ENCODE measurements around the gene CNGA1. TPM values are rescaled to one million over a fixed set of nuclear protein-coding genes. Genes with fewer than 3 reads are reported as not detected.

Gene CNGA1
- total and polyA plus RNA-seq, 4 donors: 3.9 to 41.3 (median 17.1) TPM

GRCh38 chr4:47914220-47914925, 102.1 kb downstream of the CNGA1 start, which contains the start of gene NFXL1 (continued):
- TF ChIP-seq REST (IDR thresholded peaks at IDR 0.05): peak; percentile 92
- peak; percentile 96 for TF ChIP-seq MAX (IDR thresholded peaks at IDR 0.05)
- no peak for TF ChIP-seq ATF3 (IDR thresholded peaks at IDR 0.05)
- no peak for TF ChIP-seq FOXA2 (IDR thresholded peaks at IDR 0.05)

GRCh38 chr4:47913861-47914219, 102.6 kb downstream of the CNGA1 start:
- Histone ChIP-seq H3K9ac (ENCODE audit: low read depth in 1 of 2, low read length in 2 of 2) (peak overlapping the region; percentile 61 to 63), H3K4me3 (ENCODE audit: low read depth in 1 of 3, low read length in 3 of 3) (peak overlapping the region; percentile 63 to 88 (median 71)), H3K9me3 (ENCODE audit: control insufficient read depth in 4 of 4, low read length in 3 of 4) (no peaks in the 10 kb centered on the region), H3K36me3 (ENCODE audit: control insufficient read depth in 4 of 4, insufficient read depth in 3 of 4, low read depth in 1 of 4, low read length in 3 of 4) (peaks cover 0 to 12% (median 10%) of the 10 kb centered on the region in 4 donors), H3K4me1 (ENCODE audit: control insufficient read depth in 4 of 4, insufficient read depth in 4 of 4, low read length in 3 of 4) (peaks cover 0 to 17% (median 5%) of the 10 kb centered on the region in 4 donors), H3K27ac (ENCODE audit: low read depth in 1 of 2, low read length in 2 of 2) (peak overlapping the region; percentile 68 to 87), H3K27me3 (ENCODE audit: control insufficient read depth in 4 of 4, insufficient read depth in 4 of 4, low read length in 3 of 4) (no peaks in the 10 kb centered on the region)
- WGBS: under 1% methylated on average over 29 of the region's 29 CpGs
- TF ChIP-seq HNF4G (IDR thresholded peaks at IDR 0.05) (no peak), FOXA2 (IDR thresholded peaks at IDR 0.05) (no peak), JUND (IDR thresholded peaks at IDR 0.05) (no peak)
- DNase-seq (ENCODE audit: low spot score): peak; percentile 48

GRCh38 chr4:47913330-47913729, 103.2 kb downstream of the CNGA1 start:
- DNase-seq (ENCODE audit: low spot score): no peak
- Histone ChIP-seq H3K4me3 (ENCODE audit: low read depth in 1 of 3, low read length in 3 of 3) (peak overlapping the region; percentile 63 to 88 (median 71)), H3K27me3 (ENCODE audit: control insufficient read depth in 4 of 4, insufficient read depth in 4 of 4, low read length in 3 of 4) (no peaks in the 10 kb centered on the region), H3K9me3 (ENCODE audit: control insufficient read depth in 4 of 4, low read length in 3 of 4) (no peaks in the 10 kb centered on the region), H3K4me1 (ENCODE audit: control insufficient read depth in 4 of 4, insufficient read depth in 4 of 4, low read length in 3 of 4) (peaks cover 0 to 17% (median 5%) of the 10 kb centered on the region in 4 donors), H3K27ac (ENCODE audit: low read depth in 1 of 2, low read length in 2 of 2) (peak overlapping the region in 1 of 2 donors; percentile 68), H3K36me3 (ENCODE audit: control insufficient read depth in 4 of 4, insufficient read depth in 3 of 4, low read depth in 1 of 4, low read length in 3 of 4) (peaks cover 0 to 13% (median 11%) of the 10 kb centered on the region in 4 donors), H3K9ac (ENCODE audit: low read depth in 1 of 2, low read length in 2 of 2) (peak overlapping the region; percentile 61 to 63)
- 19% methylated on average over 4 of the region's 4 CpGs for WGBS
- TF ChIP-seq SP1 (IDR thresholded peaks at IDR 0.05) (no peak), YY1 (IDR thresholded peaks at IDR 0.05) (no peak), FOXA2 (IDR thresholded peaks at IDR 0.05) (no peak), TAF1 (conservative IDR thresholded peaks at IDR 0.05) (no peak), RXRA (IDR thresholded peaks at IDR 0.05) (no peak), RAD21 (IDR thresholded peaks at IDR 0.05) (no peak), JUND (IDR thresholded peaks at IDR 0.05) (no peak), MAX (IDR thresholded peaks at IDR 0.05) (no peak), EGR1 (IDR thresholded peaks at IDR 0.05; ENCODE audit: low read depth in 2 of 2) (no peak), ZBTB33 (IDR thresholded peaks at IDR 0.05) (no peak)

Data from liver (tissue), 9 donors.